Colonic mucosa (tissue), 4 donors: ENCODE measurements around the gene SELENOS. TPM values are rescaled to one million over a fixed set of nuclear protein-coding genes. Genes with fewer than 3 reads are reported as not detected.

ENCODE experiments used
- DNase-seq: peaks from one replicate; pipeline ENCODE4 v3.0.0-alpha.2; 2020
- H3K27ac ChIP-seq: fragments of 200-600 bp; one replicate; pipeline ENCODE4 v1.8.0; 2021
- H3K27me3 ChIP-seq: fragments of 200-600 bp; one replicate; pipeline ENCODE4 v1.8.0; 2021
- H3K36me3 ChIP-seq: fragments of 200-600 bp; one replicate; pipeline ENCODE4 v1.8.0; 2021
- H3K4me1 ChIP-seq: fragments of 200-600 bp; one replicate; pipeline ENCODE4 v1.8.0; 2021; ENCODE audit warnings: mild to moderate bottlenecking
- H3K4me3 ChIP-seq: fragments of 200-600 bp; one replicate; pipeline ENCODE4 v1.8.0; 2021
- H3K9ac ChIP-seq, 2 donors: one replicate each; pipeline ENCODE4 v1.7.0; 2013; ENCODE audit warnings: control low read depth in 2 of 2, low read depth in 2 of 2, low read length in 2 of 2
- H3K9me3 ChIP-seq: fragments of 200-600 bp; one replicate; pipeline ENCODE4 v1.8.0; 2021
- CTCF ChIP-seq: fragments of 200-600 bp; IDR thresholded peaks from one replicate; pipeline ENCODE4 v1.8.0; 2022; ENCODE audit warnings: antibody characterized with exemption, mild to moderate bottlenecking
- intact Hi-C: fragments of 100-400 bp; cut with DNase I; formaldehyde crosslinking; loops from one replicate; pipeline ENCODE4 v1.14.1; 2022
- total RNA-seq, 2 donors: library from RNA; stranded (reverse); fragmentation: NEBNext Ultra II Directional in 1 of 2; extraction: Animal tissue kit (Norgen Biotek cat#: 25700) in 1 of 2; gene quantifications; one replicate each; pipeline ENCODE4 v1.2.1, GENCODE V29; 2021
- donor health status: healthy.
- donor health status: DM: no; HTN: no; CAD: no.
- donor health status: DM: no; HTN: no; CAD: no.

The SELENOS gene
- total RNA-seq, 2 donors from 2014 or later: 85.8 to 121 TPM

- Histone ChIP-seq H3K9me3 (no peaks in the 10 kb centered on the region), H3K27me3 (no peaks in the 10 kb centered on the region), H3K4me3 (no peak overlapping the region), H3K27ac (no peak overlapping the region), H3K9ac (no peak overlapping the region), H3K36me3 (no peaks in the 10 kb centered on the region), H3K4me1 (no peaks in the 10 kb centered on the region)
- no peak for TF ChIP-seq CTCF
- intact Hi-C loops: no loop called here
- DNase-seq: no peak
Measured at GRCh38 chr15:101239724-101240136, 37.6 kb downstream of the SELENOS start.

GRCh38 chr15:101237251-101237650 lies 40.0 kb downstream of the SELENOS start:
- no peak overlapping the region for H3K4me3 ChIP-seq
- no peaks in the 10 kb centered on the region for H3K27me3 ChIP-seq
- H3K9me3 ChIP-seq: no peaks in the 10 kb centered on the region
- intact Hi-C loops: no loop called here
- no peak overlapping the region for H3K9ac ChIP-seq
- no peaks in the 10 kb centered on the region for H3K4me1 ChIP-seq
- no peak for TF ChIP-seq CTCF
- no peak overlapping the region for H3K27ac ChIP-seq
- DNase-seq: no peak
- H3K36me3 ChIP-seq: no peaks in the 10 kb centered on the region

DNA sequence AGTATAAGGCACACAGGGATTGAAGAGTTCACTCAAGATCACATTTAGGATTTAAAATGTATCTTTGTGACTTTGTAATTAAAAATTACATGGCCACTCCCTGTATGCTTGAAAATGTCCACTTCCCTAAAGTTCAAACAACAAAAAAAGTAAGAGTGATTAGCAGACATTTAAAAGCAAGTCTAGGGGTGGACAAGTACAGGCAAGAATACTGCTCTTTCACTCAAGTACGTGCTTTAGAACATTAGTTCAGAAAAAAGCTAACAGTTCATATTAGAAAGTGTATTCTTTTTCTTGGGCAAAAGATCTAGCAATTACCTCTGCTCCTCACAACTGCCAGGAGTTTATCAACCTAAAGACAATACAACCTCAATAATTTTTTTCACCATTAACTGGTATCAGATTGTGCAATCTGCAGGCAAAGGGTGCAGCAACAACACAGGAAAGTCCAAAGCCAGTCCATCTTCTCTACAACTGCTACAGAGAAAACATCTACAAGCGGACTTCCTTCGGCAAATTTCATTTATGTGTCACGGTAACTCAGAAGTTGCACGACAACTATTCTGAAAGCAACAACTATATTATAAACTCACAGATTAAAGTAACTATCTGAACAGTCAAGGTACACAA lies 43.5 kb downstream of the SELENOS start:
- Histone ChIP-seq H3K36me3 (no peaks in the 10 kb centered on the region), H3K9me3 (no peaks in the 10 kb centered on the region), H3K4me3 (no peak overlapping the region), H3K27me3 (no peaks in the 10 kb centered on the region), H3K27ac (no peak overlapping the region), H3K9ac (no peak overlapping the region), H3K4me1 (no peaks in the 10 kb centered on the region)
- DNase-seq: no peak
- intact Hi-C loops: no loop called here
- no peak for TF ChIP-seq CTCF

DNA sequence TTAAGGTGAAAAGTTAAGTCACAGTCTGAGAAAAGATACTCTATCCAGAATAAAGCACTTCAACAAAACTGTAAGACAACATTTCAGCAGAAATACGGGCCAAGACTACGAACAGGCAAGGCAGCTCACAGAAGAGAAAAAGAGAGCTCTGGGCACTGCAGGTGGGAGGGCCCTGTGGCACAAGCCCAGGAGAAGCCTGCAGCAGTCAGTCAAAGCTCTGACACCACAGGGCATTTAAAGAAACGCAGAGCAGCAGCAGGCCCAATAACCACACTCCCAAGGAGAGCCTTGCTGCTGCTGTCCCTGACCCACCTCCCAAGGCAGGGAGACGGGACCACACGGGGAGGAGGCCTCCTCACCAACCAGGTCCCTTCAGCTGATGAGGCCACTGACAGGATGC lies 44.6 kb downstream of the SELENOS start:
- intact Hi-C loops: no loop called here
- H3K27ac ChIP-seq: no peak overlapping the region

GRCh38 chr15:101228313-101228712 lies 49.0 kb downstream of the SELENOS start:
- intact Hi-C loops: no loop called here
- H3K4me1 ChIP-seq: no peaks in the 10 kb centered on the region
- no peak for TF ChIP-seq CTCF

More for the DNA sequence above, 44.6 kb downstream of the SELENOS start:
- no peak for DNase-seq
- Histone ChIP-seq H3K9ac (no peak overlapping the region), H3K27me3 (no peaks in the 10 kb centered on the region), H3K4me1 (no peaks in the 10 kb centered on the region), H3K9me3 (no peaks in the 10 kb centered on the region), H3K4me3 (no peak overlapping the region), H3K36me3 (no peaks in the 10 kb centered on the region)
- no peak for TF ChIP-seq CTCF

More at GRCh38 chr15:101228313-101228712, 49.0 kb downstream of the SELENOS start:
- Histone ChIP-seq H3K27me3 (no peaks in the 10 kb centered on the region), H3K9ac (no peak overlapping the region), H3K4me3 (no peak overlapping the region), H3K9me3 (no peaks in the 10 kb centered on the region), H3K36me3 (no peaks in the 10 kb centered on the region), H3K27ac (no peak overlapping the region)
- no peak for DNase-seq
